Neural cell (in vitro differentiated cells): Measurements from ENCODE around the gene RYR2. TPM values are rescaled to one million over a fixed set of nuclear protein-coding genes. Genes with fewer than 3 reads are reported as not detected.

Source experiments
- H2AFZ ChIP-seq: fragments of 200-600, 300-800 bp; sonication (generic), shearing (Covaris generic); 2 replicates; pipeline ENCODE4 v1.6.0; 2014; ENCODE audit warnings: low read depth, mild to moderate bottlenecking, antibody characterized with exemption, low read length, moderate library complexity
- H3F3A ChIP-seq: fragments of 200-600 bp; shearing (Covaris generic); 2 replicates; pipeline ENCODE4 v1.6.1; 2016; ENCODE audit warnings: mild to moderate bottlenecking, moderate library complexity, mixed read lengths, antibody characterized with exemption, low read length; ENCODE audit not compliant: insufficient read depth, poor library complexity, severe bottlenecking
- H3K27ac ChIP-seq: fragments of 200-600, 300-800 bp; sonication (generic), shearing (Covaris generic); 2 replicates; pipeline ENCODE4 v1.5.1; 2014; ENCODE audit warnings: mild to moderate bottlenecking, low read length, moderate library complexity
- H3K27me3 ChIP-seq: fragments of 300-800, 200-600 bp; sonication (generic), shearing (Covaris generic); 2 replicates; pipeline ENCODE4 v1.6.0; 2014; ENCODE audit warnings: mild to moderate bottlenecking, low read depth, low read length, moderate library complexity; ENCODE audit not compliant: insufficient read depth
- H3K36me3 ChIP-seq: fragments of 300-800, 200-600 bp; sonication (generic), shearing (Covaris generic); 2 replicates; pipeline ENCODE4 v1.5.1; 2014; ENCODE audit warnings: mild to moderate bottlenecking, antibody characterized with exemption, low read length, moderate library complexity; ENCODE audit not compliant: insufficient read depth
- H3K4me2 ChIP-seq: fragments of 300-800, 200-600 bp; sonication (generic), shearing (Covaris generic); 2 replicates; pipeline ENCODE4 v1.6.0; 2014; ENCODE audit warnings: mild to moderate bottlenecking, low read length
- H3K4me3 ChIP-seq: fragments of 300-800, 200-600 bp; sonication (generic), shearing (Covaris generic); 2 replicates; pipeline ENCODE4 v1.5.1; 2014; ENCODE audit warnings: mild to moderate bottlenecking, low read length, moderate library complexity
- H3K79me2 ChIP-seq: fragments of 200-600 bp; shearing (Covaris generic); replicated peaks from 2 replicates; pipeline ENCODE4 v1.6.0; 2014; ENCODE audit warnings: mild to moderate bottlenecking, low read length, moderate library complexity; ENCODE audit not compliant: insufficient read depth
- H3K9ac ChIP-seq: fragments of 300-800, 200-600 bp; sonication (generic), shearing (Covaris generic); 2 replicates; pipeline ENCODE4 v1.6.1; 2016; ENCODE audit warnings: mild to moderate bottlenecking, low read length, mixed read lengths
- H3K9me2 ChIP-seq: fragments of 200-600 bp; shearing (Covaris generic); 2 replicates; pipeline ENCODE4 v1.6.1; 2016; ENCODE audit warnings: mild to moderate bottlenecking, low read length, mixed read lengths; ENCODE audit not compliant: insufficient read depth
- H3K9me3 ChIP-seq: fragments of 200-600, 300-800 bp; sonication (generic), shearing (Covaris generic); 2 replicates; pipeline ENCODE4 v1.6.1; 2016; ENCODE audit warnings: mild to moderate bottlenecking, mixed run types, low read length, moderate library complexity, mixed read lengths
- H4K20me1 ChIP-seq: fragments of 200-600 bp; shearing (Covaris generic); 2 replicates; pipeline ENCODE4 v1.6.1; 2016; ENCODE audit warnings: mild to moderate bottlenecking, mixed run types; ENCODE audit not compliant: insufficient read depth
- CTCF ChIP-seq: fragments of 450-650 bp; IDR thresholded peaks from 2 replicates; pipeline ENCODE4 v1.5.1; 2014; ENCODE audit warnings: antibody characterized with exemption, mild to moderate bottlenecking, moderate library complexity; ENCODE audit not compliant: poor library complexity, severe bottlenecking
- EP300 ChIP-seq: fragments of 450-650 bp; conservative IDR thresholded peaks from 2 replicates; pipeline ENCODE4 v1.6.1; 2014; ENCODE audit warnings: antibody characterized with exemption, mild to moderate bottlenecking, moderate library complexity; ENCODE audit not compliant: poor library complexity, severe bottlenecking
- EZH2 ChIP-seq: fragments of 200-600, 300-800 bp; shearing (Covaris generic), sonication (generic); IDR thresholded peaks from 2 replicates; pipeline ENCODE4 v1.6.1; 2014; ENCODE audit warnings: antibody characterized with exemption, low read length, borderline replicate concordance, mild to moderate bottlenecking; ENCODE audit not compliant: insufficient read depth, poor library complexity, severe bottlenecking
- MXI1 ChIP-seq: fragments of 450-650 bp; conservative IDR thresholded peaks from 2 replicates; pipeline ENCODE4 v1.6.1; 2014; ENCODE audit warnings: antibody characterized with exemption, mild to moderate bottlenecking; ENCODE audit not compliant: poor library complexity, severe bottlenecking
- POLR2AphosphoS5 ChIP-seq: IDR thresholded peaks from 2 replicates; pipeline ENCODE4 v1.6.1; 2012
- RAD21 ChIP-seq: fragments of 450-650 bp; conservative IDR thresholded peaks from 2 replicates; pipeline ENCODE4 v1.6.1; 2014; ENCODE audit warnings: antibody characterized with exemption, mild to moderate bottlenecking, moderate library complexity
- REST ChIP-seq: IDR thresholded peaks from 2 replicates; pipeline ENCODE4 v1.6.1; 2012; ENCODE audit warnings: borderline replicate concordance
- SMC3 ChIP-seq: fragments of 450-650 bp; conservative IDR thresholded peaks from 2 replicates; pipeline ENCODE4 v1.6.1; 2014; ENCODE audit warnings: antibody characterized with exemption, mild to moderate bottlenecking, moderate library complexity; ENCODE audit not compliant: poor library complexity
- TAF1 ChIP-seq: IDR thresholded peaks from 2 replicates; pipeline ENCODE4 v1.6.1; 2012; ENCODE audit warnings: low read depth
- polyA plus RNA-seq: library from polyadenylated mRNA; depleted of rRNA; stranded (reverse); fragments of >200 nt; gene quantifications from 2 replicates; pipeline ENCODE4 v1.2.3, GENCODE V29; 2014

RYR2 gene
- polyA plus RNA-seq, 1 donor from 2014 or later: 3.8 TPM

GRCh38 chr1:237759377-237759776, 717.4 kb downstream of the RYR2 start:
- no peaks in the 10 kb centered on the region for H3K79me2 ChIP-seq
- H3K4me2 ChIP-seq: no peak overlapping the region
- no peak overlapping the region for H2AFZ ChIP-seq
- no peak overlapping the region for H3K27ac ChIP-seq
- H3K9ac ChIP-seq: no peak overlapping the region
- H3K27me3 ChIP-seq: no peaks in the 10 kb centered on the region
- no peaks in the 10 kb centered on the region for H4K20me1 ChIP-seq
- no peak overlapping the region for H3K4me3 ChIP-seq
- no peaks in the 10 kb centered on the region for H3F3A ChIP-seq
- no peaks in the 10 kb centered on the region for H3K9me3 ChIP-seq
- no peaks in the 10 kb centered on the region for H3K9me2 ChIP-seq
- no peaks in the 10 kb centered on the region for H3K36me3 ChIP-seq
- no peak for TF ChIP-seq MXI1
- no peak for TF ChIP-seq SMC3
- no peak for TF ChIP-seq RAD21
- TF ChIP-seq TAF1: no peak
- no peak for TF ChIP-seq POLR2AphosphoS5
- TF ChIP-seq REST: no peak
- no peak for TF ChIP-seq EP300
- no peak for TF ChIP-seq CTCF
- no peak for TF ChIP-seq EZH2

GRCh38 chr1:237760951-237761350, 719.0 kb downstream of the RYR2 start:
- no peak overlapping the region for H2AFZ ChIP-seq
- H3K79me2 ChIP-seq: no peaks in the 10 kb centered on the region
- H3F3A ChIP-seq: no peaks in the 10 kb centered on the region
- TF ChIP-seq CTCF (no peak), SMC3 (no peak), MXI1 (no peak), EZH2 (no peak), RAD21 (no peak), POLR2AphosphoS5 (no peak), REST (no peak), TAF1 (no peak), EP300 (no peak)
- H3K27ac ChIP-seq: no peak overlapping the region
- H4K20me1 ChIP-seq: no peaks in the 10 kb centered on the region
- H3K4me3 ChIP-seq: no peak overlapping the region
- no peaks in the 10 kb centered on the region for H3K9me2 ChIP-seq
- H3K27me3 ChIP-seq: no peaks in the 10 kb centered on the region
- no peak overlapping the region for H3K9ac ChIP-seq
- H3K9me3 ChIP-seq: no peaks in the 10 kb centered on the region
- no peaks in the 10 kb centered on the region for H3K36me3 ChIP-seq
- H3K4me2 ChIP-seq: no peak overlapping the region
